Stomach (tissue), 4 donors: ENCODE data around the gene PIP5K1B.

ENCODE experiments used
- EP300 ChIP-seq: sonication (generic); formaldehyde crosslinking; IDR thresholded peaks from one replicate; pipeline ENCODE4 v1.6.1; 2017; ENCODE audit warnings: antibody characterized with exemption
- POLR2A ChIP-seq, 4 donors: fragments of 450-650 bp; IDR thresholded peaks; one replicate each; pipeline ENCODE4 v1.6.1; 2016; ENCODE audit warnings: antibody characterized with exemption in 4 of 4, control low read depth in 2 of 4, mild to moderate bottlenecking in 1 of 4, moderate library complexity in 1 of 4
- POLR2AphosphoS5 ChIP-seq, 3 donors: sonication (generic); formaldehyde crosslinking; IDR thresholded peaks; one replicate each; pipeline ENCODE4 v1.6.1; 2016; ENCODE audit warnings: antibody characterized with exemption in 3 of 3
- TF ChIP-seq, protein P1 (sequence below), 7 experiments: fragments of 450-650 bp in 4 of 7; fragments of 200-600 bp in 3 of 7; sonication (generic) in 3 of 7; IDR thresholded peaks; one replicate each; pipeline ENCODE4 v1.5.1; 2016 to 2019; ENCODE audit warnings: antibody characterized with exemption in 7 of 7, control low read depth in 2 of 7, mild to moderate bottlenecking in 1 of 7

DNA sequence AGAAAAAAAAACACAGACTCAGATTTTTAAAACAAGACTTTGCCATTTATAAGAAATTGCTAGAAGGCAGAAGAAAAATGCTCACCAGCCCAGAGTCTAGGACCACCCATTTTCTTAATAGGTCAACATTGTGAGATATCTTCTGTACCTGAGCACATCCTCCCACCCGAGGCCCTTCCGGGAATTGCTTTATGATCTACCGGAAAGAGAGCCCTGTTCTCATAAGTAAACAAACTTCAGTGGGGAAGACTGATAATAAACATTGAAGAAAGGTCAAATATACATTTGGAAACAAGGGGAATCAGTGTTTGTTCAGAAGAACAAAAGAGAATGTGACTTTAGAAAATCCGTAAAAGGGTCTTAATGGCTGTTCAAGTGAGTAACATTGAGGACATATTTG is 264.5 kb downstream of the PIP5K1B start:
- TF ChIP-seq, protein P1, sequence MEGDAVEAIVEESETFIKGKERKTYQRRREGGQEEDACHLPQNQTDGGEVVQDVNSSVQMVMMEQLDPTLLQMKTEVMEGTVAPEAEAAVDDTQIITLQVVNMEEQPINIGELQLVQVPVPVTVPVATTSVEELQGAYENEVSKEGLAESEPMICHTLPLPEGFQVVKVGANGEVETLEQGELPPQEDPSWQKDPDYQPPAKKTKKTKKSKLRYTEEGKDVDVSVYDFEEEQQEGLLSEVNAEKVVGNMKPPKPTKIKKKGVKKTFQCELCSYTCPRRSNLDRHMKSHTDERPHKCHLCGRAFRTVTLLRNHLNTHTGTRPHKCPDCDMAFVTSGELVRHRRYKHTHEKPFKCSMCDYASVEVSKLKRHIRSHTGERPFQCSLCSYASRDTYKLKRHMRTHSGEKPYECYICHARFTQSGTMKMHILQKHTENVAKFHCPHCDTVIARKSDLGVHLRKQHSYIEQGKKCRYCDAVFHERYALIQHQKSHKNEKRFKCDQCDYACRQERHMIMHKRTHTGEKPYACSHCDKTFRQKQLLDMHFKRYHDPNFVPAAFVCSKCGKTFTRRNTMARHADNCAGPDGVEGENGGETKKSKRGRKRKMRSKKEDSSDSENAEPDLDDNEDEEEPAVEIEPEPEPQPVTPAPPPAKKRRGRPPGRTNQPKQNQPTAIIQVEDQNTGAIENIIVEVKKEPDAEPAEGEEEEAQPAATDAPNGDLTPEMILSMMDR (IDR thresholded peaks at IDR 0.05) = no peak
- no peak for TF ChIP-seq POLR2A (IDR thresholded peaks at IDR 0.05)
- no peak for TF ChIP-seq EP300
- no peak for TF ChIP-seq POLR2AphosphoS5 (IDR thresholded peaks at IDR 0.05)
